CD4-positive, alpha-beta T cell treated with Interleukin-21 for 1 hour (primary cell): ENCODE results near the gene ZNF346.

Experiments
- DNase-seq: peaks from one replicate; pipeline ENCODE4 v3.0.0-alpha.2; 2020

Gene ZNF346

DNA sequence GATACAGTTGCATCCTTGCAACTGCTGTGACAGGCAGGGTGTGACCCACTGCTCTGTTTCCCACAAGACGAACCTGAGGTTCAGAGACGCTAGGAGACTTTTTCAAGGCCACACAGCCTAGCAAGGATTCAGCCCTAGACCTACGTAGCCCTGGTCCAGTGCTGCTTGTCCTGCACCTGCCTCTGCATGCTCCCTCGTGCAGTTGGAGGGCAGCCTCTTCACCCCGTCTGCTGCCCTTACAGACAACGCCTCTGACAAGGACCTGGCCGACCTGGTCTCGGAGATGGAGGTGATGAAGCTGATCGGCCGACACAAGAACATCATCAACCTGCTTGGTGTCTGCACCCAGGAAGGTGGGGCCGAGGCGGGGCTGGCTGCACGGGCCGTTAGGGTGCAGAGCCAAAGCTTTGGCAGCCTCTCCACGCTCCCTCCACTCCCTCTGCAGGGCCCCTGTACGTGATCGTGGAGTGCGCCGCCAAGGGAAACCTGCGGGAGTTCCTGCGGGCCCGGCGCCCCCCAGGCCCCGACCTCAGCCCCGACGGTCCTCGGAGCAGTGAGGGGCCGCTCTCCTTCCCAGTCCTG lies 72.7 kb downstream of the ZNF346 start:
- DNase-seq = no peak

DNA sequence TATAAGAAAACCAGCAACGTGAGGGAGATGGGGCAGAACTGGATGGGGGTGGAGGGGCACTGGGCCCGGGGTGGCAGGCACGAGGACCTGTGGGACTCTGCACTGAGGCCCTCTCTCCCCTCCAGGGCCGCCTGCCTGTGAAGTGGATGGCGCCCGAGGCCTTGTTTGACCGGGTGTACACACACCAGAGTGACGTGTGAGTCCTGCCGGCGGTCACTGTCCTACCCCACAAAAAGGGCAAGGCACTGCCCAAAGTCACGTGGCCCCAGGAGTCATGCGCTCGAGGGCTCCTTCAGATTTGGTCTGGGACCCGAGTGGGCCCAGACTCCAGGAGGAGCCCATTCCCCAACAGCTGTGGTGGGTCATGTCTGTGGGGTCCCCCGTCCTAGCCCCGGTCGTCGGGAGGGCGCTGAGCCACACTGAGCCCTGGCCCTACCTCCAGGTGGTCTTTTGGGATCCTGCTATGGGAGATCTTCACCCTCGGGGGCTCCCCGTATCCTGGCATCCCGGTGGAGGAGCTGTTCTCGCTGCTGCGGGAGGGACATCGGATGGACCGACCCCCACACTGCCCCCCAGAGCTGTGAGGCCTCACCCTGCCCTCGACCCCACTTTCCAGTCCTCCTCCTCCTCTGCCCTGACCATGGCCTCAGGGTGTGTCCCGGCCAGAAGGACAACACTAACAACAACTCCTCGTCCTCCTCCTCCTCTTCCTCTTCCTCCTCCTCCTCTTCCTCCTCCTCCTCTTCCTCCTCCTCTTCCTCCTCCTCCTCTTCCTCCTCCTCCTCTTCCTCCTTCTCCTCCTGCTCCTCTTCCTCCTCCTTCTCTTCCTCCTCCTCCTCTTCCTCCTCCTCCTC lies 73.9 kb downstream of the ZNF346 start:
- no peak for DNase-seq

DNA sequence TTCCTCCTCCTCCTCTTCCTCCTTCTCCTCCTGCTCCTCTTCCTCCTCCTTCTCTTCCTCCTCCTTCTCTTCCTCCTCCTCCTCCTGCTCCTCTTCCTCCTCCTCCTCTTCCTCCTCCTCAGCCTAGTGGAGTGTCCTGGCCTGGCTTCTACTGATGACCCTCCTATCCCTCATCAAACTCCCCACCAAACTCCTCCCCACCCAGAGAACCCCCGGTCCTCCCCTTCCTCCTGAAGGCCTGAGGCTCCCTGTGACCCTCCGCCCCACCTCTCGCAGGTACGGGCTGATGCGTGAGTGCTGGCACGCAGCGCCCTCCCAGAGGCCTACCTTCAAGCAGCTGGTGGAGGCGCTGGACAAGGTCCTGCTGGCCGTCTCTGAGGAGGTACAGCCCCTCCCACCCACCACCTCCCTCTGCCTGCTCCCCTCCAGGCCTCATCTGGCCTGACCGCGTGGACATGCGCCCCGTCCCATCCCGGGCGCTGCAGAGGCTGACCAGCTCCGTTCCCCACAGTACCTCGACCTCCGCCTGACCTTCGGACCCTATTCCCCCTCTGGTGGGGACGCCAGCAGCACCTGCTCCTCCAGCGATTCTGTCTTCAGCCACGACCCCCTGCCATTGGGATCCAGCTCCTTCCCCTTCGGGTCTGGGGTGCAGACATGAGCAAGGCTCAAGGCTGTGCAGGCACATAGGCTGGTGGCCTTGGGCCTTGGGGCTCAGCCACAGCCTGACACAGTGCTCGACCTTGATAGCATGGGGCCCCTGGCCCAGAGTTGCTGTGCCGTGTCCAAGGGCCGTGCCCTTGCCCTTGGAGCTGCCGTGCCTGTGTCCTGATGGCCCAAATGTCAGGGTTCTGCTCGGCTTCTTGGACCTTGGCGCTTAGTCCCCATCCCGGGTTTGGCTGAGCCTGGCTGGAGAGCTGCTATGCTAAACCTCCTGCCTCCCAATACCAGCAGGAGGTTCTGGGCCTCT lies 74.8 kb downstream of the ZNF346 start:
- DNase-seq = no peak

DNA sequence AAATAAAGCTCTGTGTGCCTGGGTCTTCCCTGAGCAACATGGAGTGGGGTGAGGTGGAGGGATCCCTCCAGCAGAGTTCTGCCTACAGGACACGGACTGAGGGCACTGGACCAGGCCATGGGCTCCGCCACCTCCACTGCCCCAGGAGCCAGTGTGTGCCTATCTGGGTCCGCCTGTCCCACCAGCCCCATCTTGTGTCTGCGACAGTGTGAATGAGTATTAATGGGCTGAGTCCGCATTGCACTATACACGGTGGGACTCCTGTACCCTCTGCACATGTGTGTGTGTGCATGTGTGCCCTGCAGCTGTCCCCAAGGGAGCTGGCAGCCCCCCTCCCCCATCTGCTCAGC lies 75.6 kb downstream of the ZNF346 start:
- no peak for DNase-seq

DNA sequence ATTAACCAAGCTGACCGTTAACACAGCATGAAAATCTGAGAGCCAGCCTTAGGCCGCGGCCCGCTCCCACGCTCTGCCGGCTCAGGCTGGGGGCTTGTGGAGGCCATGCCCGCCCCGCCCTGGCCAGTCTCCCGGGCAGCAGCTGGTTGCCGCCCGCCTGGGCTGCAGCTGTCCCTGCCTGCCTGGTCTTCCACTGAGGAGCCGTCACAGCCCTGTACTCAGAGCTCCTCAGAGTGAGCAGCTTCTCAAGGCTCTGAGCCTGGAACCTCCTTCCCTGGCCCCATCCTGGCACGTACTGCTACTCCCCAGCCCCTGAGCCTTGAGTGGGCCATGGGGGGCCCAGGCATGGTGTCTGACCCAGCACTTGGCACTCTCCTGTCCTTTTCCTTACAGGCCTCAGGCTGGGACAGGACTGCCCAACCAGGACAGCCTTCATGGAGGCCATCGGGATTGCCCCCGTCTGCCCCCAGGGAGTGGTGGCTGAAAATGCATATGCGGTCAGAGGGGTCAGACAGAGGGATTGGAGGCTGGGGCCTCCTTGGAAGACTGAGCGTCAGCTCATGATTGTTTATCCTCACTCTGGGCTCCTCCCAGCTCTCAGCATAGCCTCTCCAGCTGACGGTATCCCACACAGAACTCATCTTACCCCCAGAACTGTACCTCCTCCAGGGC lies 76.1 kb downstream of the ZNF346 start:
- DNase-seq = no peak

DNA sequence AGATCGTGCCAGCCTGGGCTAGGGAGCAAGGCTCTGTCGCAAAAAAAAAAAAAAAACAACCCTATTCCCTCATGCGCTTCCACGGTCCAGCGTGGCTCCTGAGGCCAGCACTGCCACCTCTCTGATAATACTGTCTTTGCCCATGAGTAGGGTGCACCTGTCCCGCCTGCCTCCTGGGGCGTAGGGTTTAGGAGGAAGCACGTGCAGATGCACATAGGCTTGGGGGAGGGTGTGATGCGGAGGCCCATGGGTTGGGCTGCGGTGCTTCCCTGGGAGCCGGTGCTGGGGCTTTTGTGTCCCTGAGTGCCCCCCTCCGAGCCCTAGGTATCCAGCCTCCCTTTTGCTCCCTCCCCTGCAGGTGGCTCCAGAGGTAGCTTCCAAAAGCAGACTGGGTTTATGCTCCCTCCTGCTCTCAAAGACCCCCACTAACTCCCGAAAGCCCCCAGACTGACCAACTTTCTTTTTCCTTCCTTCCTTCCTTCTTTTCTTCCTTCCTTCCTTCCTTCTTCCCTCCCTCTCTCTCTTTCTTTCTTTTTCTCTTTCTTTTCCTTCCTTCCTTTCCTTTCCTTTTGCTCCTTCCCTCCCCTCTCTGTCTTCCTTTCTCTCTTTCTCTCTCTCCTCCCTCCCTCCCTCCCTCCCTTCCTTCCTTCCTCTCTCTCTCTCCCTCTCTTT lies 77.1 kb downstream of the ZNF346 start:
- no peak for DNase-seq

DNA sequence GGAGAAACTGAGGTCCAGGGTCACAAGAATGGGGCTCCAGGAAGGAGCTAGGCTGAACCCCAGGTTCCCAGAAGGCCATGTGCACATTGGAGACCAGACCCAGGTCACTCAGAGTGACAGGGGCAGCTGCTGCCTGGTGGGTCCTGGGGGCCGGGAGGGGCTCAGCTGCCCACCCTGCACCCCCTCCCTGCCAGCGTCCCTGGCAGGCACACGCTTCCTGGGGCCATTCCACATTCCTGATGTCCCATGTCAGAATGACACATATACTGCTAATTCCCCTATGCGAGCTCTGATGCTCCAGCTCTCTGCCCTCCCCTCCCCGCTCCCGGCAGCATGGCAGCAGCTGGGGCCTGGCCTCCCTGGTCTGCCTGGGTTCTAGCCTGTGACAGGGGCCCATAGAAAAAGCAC lies 78.2 kb downstream of the ZNF346 start:
- no peak for DNase-seq

DNA sequence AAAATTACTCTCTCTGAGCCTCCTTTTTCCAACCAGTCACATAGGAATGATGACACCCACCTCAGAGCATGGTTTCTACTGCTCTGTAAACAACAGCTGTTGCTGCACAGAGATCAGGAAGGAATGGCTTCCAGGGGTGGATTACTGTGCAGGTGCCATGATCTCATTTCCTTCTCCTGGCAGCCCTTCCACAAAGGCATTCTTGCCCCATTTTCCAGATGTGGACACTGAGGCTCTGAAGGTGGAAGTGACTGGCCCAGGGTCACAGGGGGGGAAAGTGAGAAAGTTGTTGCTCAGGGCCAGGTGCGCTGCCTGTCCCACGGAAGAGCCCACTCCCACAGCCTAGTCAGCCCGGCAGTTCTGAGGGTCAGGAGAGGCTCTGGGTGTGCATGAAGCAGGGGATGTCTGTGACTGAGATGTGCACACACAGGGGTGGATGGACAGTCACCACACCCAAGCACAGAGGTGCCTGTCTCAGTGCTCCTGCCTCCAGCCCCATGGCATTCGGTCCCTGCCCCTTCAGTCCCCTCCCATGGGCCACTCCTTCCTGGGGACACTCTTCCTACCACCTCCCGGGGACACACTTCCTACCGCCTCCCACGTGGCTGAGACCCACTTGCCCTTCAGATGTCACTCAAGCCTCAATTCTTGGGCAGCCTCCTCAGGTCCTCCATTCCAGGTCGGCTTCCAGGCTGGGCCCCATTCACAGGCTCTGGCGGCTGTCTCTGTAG lies 81.2 kb downstream of the ZNF346 start:
- DNase-seq = no peak

DNA sequence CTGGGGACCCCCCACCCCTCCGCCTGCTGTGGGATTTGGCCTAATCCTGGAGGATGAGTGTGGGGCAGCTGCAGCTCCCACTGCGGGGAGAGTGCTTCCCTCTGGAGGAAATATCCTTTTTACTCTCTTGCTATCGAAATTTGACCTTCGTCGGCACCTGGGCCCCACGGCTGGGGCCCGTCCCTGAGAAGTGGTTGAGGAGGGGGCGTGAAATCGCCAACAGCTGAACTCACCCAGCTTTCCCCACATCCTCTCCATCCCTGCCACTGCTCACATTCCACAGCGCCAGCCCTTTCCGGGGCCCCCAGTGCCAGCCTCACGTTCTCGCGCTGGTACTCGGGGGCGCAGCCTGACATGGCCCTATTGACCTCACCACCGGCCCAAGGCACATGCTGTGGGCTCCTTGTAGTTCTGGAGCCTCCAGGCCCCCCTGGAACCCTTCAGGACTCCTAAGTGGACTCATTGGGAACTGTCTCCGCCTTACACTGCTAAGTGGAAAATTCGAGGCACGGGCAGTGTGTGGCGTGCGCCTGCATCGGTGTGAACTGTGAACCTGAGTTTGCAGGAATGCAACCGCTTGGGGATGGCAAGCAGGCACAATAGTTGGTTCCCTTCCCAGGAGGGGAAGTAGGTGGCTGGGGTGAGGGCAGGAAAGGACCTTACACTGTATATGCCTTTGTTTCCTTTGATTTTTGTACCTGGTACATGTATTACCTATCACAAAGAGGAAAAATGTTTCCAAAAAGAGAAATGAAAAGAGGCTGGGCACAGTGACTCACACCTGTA lies 83.4 kb downstream of the ZNF346 start:
- DNase-seq = no peak

DNA sequence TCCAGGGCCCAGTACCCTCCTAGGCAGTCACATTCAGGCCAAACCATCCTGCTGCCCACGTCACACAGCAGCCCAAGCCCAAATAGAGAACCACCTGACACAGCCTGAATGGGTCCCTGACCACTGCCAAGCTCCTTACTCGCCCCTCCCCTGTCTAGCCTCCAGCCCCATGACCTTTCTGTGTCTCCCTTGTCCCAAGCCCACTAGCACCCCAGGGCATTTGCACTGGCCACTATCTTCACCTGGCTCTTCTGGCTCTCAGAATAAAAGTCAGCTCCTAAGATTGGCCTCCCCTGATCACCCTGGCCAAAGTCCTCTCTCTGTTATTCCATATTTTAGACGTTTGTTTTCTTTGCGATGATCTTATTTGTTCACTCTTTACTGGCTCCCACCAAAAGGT lies 84.7 kb downstream of the ZNF346 start:
- no peak for DNase-seq

DNA sequence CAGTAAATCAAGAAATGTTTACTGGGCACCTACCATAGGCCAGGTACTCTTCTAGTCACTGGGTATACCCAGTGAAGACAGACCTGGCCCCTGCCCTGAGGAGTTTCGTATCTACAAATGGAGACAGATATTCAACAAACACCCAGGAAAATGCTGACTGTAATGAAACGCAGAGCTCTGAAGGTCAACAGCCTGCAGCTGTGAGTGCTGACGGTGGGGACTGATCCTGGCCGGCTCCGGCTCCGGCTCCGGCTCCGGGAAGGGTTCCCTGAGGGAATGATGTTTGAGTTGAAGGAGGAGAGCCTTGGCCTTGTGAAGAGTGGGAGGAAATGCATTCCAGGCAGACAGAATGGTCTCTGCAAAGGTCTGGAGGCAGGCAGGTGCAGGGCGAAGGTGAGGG lies 87.3 kb downstream of the ZNF346 start:
- DNase-seq = no peak

DNA sequence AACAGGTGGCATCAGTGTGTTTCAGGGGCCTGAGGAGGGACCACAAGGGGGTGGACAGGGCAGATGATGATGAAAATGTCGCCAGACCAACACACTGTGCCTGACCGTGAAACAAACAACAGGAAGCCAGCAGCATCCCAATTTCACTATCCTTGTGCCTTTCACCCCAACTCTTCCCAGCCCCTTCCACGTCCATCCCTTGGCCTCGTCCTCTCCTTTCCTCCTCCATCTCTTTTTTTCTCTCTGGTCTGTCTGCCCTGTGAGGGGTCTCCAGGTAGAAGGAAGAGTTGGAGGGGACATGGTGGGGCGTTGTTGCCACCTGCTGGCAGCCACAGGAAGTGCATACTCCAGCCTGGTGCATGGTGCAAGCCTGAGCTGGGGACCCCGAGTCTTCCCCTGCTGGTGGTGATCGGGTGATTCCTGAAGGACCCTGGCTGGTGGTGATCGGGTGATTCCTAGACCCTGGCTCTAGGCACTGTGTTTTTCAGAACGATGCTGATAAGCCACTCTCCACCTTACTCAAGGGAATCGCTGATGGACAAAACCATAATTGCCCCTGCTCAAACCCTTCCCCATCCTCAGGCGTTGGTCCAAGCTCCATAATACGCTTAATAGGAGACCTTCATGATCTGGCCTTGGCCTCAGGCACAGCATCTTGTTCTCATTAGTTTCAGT lies 89.4 kb downstream of the ZNF346 start:
- DNase-seq = peak; percentile 65

DNA sequence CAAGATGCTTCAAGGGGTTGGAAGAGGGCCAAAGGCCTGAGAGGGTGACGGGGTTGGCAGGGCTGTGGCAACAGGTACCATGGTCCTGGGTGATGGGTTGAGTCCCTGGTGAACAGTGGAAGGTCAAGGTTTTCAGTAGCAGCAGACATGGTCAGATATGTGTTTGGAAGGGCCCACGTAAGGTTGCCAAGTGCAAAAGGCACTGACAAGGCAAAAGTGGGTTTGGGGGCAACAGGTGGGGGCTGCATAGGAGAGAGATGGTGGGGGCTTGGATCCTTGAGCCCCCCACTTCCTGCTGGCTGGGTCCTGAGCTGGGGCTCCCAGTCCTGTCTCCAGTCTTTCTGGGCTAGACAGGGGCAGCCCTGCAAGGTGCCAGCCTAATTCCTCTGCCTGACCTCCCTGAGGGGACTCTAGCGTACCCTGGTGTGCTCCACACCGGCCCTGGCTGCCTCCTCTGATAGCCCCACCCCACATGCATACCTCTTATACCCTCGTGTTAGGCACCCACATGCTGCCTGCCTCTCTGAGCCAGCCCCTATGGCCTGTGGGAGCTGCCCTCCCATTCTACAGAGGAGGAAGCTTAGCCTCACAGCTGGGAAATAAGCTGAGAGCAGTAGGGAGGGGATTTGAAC lies 90.2 kb downstream of the ZNF346 start:
- no peak for DNase-seq

DNA sequence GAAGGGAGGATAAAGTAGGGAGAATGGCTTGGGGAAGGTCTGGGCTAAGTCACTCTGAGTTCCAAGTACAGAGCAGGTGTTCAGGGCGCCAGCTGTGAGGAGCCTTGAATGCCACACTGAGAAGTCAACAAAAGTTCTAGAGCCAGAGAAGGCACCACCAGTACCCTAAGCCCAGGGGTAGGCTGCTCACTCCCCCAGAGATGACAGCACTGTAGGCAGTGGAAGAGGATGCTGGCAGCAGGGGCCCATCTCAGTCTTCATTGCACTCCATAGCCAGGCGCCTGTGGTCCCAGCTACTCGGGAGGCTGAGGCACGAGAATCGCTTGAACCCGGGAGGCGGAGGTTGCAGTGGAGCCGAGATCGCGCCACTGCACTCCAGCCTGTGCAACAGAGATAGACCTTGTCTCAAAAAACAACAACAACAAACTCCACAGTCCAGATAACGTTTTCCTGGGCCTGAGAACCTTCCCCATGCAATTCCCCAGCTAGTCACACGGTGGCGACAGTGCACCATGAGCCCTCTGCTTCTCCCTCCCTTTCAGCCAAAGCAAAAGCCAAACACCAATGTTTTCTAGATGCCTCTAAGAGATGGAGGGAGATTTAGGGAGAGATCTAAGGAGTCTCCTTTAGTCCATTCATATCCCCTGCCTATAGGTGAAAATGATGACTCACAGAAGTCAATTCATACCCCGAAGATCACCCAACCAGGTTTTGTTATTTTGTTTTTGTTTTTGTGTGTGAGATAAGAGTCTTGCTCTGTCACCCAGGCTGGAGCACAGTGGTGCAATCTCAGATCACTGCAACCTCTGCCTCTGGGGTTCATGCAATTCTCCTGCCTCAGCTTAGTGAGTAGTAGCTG lies 91.3 kb downstream of the ZNF346 start:
- peak; percentile 83 for DNase-seq

DNA sequence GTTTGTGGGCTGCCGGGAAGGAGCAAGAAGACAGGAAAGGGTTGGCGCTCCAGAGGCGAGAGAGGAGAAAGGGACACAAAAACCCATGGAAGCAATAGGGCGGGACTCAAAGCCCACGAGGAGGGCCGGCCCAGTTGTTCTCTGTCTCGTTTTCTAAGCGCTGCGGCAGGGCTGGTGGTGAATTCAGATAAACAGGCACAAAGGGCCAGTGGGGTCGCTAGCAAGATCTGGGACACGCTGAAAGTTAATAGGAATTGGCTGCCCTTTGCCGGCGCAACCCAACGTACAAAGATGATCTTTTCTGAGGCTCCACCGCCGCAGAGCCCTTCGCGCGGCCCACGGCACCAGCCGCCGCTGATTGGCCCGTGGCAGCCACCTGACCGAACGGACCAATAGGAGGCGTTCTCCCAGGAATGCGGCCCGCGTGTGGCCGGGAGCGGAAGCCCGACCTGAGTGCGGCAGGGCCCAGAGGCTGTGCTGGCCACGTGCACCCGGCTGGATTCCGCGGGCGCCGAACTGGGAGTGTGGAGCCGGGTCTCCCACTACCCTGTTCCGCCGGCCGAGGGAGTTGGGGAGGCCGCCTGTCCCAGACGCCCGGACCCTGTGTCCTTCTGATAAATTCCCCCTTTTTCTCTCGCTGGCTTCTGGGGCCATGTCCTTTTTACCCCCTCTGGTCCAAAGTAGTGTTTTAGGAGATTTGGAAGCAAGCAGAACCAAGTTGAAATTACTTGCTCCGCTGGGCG lies 94.3 kb downstream of the ZNF346 start:
- peak; percentile 88 for DNase-seq

DNA sequence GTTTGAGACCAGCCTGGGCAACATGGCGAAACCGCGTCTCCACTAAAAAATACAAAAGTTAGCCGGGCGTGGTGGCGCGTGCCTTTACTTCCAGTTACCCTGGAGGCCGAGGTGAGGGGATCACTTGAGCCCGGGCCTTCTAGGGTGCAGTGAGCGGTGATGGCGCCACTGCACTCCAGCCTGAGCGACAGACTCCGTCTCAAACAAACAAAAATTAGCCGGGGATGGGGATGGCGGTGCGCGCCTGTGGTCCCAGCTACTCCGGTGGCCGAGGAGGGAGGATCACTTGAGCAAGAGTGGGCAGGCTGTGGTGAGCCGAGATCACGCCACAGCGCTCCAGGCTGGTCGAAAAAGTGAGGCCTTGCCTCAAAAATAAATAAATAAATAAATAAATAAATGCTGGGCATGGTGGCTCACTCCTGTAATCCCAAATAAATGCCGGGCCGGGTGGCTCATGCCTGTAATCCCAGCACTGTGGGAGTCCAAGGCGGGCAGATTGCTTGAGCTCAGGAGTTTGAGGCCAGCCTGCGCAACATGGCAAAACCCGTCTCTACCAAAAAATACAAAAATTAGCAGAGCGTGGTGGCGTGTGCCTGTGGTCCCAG lies 95.0 kb downstream of the ZNF346 start:
- no peak for DNase-seq

DNA sequence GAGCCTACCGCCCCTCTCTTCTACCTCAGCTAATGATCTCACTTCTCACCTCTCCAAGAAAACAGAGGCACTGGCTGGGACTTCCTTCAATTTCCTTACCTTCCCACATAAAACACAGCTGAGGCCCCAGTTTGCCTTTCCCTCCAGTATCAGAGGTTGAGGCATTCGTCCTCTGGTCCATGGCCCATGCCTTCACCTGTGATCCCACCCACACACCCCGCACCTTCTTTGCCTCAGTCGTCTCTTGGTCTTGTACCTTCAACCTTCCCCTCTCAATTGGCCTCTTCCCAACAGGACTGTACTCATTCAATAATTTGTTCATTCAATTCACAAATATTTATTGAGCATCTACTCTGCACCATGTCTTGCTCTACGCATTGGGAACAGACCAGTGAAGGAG lies 100.1 kb downstream of the ZNF346 start:
- no peak for DNase-seq
